Body of pancreas (tissue), 4 donors: Measurements from ENCODE around the gene OR10G7. TPM values are rescaled to one million over a fixed set of nuclear protein-coding genes. Genes with fewer than 3 reads are reported as not detected.

ENCODE experiments used
- ATAC-seq: fragments of 150-250 bp; one replicate; pipeline ENCODE4 v1.9.1; 2016
- DNase-seq, 4 donors: peaks; one replicate each; pipeline ENCODE4 v3.0.0-alpha.2; 2019
- H3K27ac ChIP-seq, 4 donors: fragments of 200-600 bp; sonication (generic); 1 replicate in 3 of 4; 2 replicates in 1 of 4; pipeline versions ENCODE4 v1.5.1 to v1.6.1; 2016 to 2019; ENCODE audit warnings: mild to moderate bottlenecking in 1 of 4, mixed read lengths in 1 of 4, moderate library complexity in 1 of 4
- H3K27me3 ChIP-seq, 2 donors: fragments of 200-600 bp; sonication (generic); one replicate each; pipeline ENCODE4 v1.6.0; 2016; ENCODE audit warnings: mild to moderate bottlenecking in 1 of 2
- H3K36me3 ChIP-seq, 2 donors: fragments of 200-600 bp; sonication (generic); replicated peaks in 1 of 2; 2 replicates each; pipeline ENCODE4 v1.5.1; 2016; ENCODE audit warnings: low read depth in 2 of 2; ENCODE audit not compliant: insufficient read depth in 1 of 2
- H3K4me1 ChIP-seq: fragments of 200-600 bp; sonication (generic); one replicate; pipeline ENCODE4 v1.6.0; 2016
- H3K4me3 ChIP-seq, 2 donors: fragments of 200-600 bp; sonication (generic); 1 replicate in 1 of 2; 2 replicates in 1 of 2; pipeline ENCODE4 v1.5.1; 2016 to 2019
- H3K9me3 ChIP-seq, 3 donors: fragments of 200-600 bp; sonication (generic); 1 replicate in 2 of 3; 2 replicates in 1 of 3; pipeline ENCODE4 v1.5.1; 2016
- POLR2A ChIP-seq, 3 donors: fragments of 450-650 bp; IDR thresholded peaks; one replicate each; pipeline ENCODE4 v1.6.1; 2016; ENCODE audit warnings: antibody characterized with exemption in 3 of 3, mild to moderate bottlenecking in 2 of 3
- whole genome bisulfite sequencing, 2 donors: methylation state at CpG; one replicate each; pipeline ENCODE4 v1.1.5; 2017; 5-methylcytosine and 5-hydroxymethylcytosine counted together
- intact Hi-C: fragments of 100-400 bp; cut with DNase I; formaldehyde crosslinking; loops from one replicate; pipeline ENCODE4 v1.15.1; 2023
- total RNA-seq, 2 donors: library from RNA; depleted of rRNA; stranded (reverse); fragments of >200 nt; gene quantifications; one replicate each; pipeline ENCODE4 v1.1.0, GENCODE V29; 2016
- TF ChIP-seq, protein P1 (sequence below), 7 experiments: fragments of 450-650 bp in 4 of 7; fragments of 200-600 bp in 3 of 7; sonication (generic) in 3 of 7; IDR thresholded peaks; one replicate each; pipeline ENCODE4 v1.5.1; 2016 to 2019; ENCODE audit warnings: antibody characterized with exemption in 7 of 7

The OR10G7 gene
- total RNA-seq, 2 donors from 2014 or later: not detected

DNA sequence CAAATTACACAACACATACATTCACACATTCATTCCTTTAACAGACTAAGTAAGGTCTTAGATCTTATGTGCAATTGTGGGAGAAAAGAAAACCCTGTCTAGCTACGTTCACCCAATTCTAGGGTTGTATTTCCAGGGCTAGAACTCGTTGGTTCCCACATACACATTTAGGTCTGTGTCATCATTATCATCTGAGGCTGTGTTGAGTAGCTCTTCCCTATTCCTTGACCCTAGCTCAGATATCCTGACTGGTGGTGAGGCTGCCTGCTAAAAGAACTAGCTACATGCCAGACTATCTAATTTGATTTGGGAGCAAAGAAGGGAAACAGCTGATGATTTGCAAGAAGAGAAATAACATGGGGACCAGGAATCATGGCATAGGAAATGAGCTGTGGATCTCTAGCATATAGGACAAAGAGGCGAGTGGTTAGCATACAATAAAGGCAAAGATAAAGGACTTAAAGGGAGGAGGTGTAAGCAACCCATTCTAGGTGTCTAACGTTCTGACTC, 27.5 kb upstream of the OR10G7 start:
- no peak overlapping the region for H3K4me3 ChIP-seq
- no peaks in the 10 kb centered on the region for H3K9me3 ChIP-seq
- intact Hi-C loops: loop anchor here (10.0 kb wide), 1 partner anchor 256 kb away; the partner anchor contains the start of gene OR8D2
- no peak for DNase-seq
- ATAC-seq: no peak
- H3K27ac ChIP-seq: no peak overlapping the region
- no peaks in the 10 kb centered on the region for H3K27me3 ChIP-seq
- WGBS, 2 donors: 54 to 55% methylated on average over 4 of the region's 4 CpGs
- TF ChIP-seq, protein P1, sequence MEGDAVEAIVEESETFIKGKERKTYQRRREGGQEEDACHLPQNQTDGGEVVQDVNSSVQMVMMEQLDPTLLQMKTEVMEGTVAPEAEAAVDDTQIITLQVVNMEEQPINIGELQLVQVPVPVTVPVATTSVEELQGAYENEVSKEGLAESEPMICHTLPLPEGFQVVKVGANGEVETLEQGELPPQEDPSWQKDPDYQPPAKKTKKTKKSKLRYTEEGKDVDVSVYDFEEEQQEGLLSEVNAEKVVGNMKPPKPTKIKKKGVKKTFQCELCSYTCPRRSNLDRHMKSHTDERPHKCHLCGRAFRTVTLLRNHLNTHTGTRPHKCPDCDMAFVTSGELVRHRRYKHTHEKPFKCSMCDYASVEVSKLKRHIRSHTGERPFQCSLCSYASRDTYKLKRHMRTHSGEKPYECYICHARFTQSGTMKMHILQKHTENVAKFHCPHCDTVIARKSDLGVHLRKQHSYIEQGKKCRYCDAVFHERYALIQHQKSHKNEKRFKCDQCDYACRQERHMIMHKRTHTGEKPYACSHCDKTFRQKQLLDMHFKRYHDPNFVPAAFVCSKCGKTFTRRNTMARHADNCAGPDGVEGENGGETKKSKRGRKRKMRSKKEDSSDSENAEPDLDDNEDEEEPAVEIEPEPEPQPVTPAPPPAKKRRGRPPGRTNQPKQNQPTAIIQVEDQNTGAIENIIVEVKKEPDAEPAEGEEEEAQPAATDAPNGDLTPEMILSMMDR (IDR thresholded peaks at IDR 0.05): no peak
- no peak for TF ChIP-seq POLR2A (IDR thresholded peaks at IDR 0.05)
- no peaks in the 10 kb centered on the region for H3K4me1 ChIP-seq
- no peaks in the 10 kb centered on the region for H3K36me3 ChIP-seq

DNA sequence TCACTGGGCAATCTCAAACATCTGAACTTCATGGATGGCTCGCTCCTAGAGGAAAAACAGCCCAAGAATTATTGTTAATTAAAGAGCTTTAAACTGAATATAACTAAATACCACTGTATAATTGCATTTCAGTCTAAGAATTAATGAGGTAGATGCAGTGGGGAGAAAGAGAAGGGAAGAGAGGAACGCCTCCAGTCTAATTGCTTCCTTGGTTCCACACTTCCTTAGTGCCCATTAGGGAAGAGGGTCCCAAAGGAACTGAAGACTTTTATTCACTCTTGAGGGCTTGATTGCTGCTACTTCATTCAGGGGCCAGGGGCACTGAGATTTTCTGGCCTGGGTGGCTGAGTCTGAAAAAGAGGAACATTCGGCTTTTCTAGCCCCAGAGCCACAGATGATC, 11.8 kb upstream of the OR10G7 start:
- no peak for ATAC-seq
- 88 to 91% methylated on average over 3 of the region's 3 CpGs for WGBS, 2 donors
- intact Hi-C loops: no loop called here
- TF ChIP-seq, protein P1 (IDR thresholded peaks at IDR 0.05): no peak
- no peak for TF ChIP-seq POLR2A (IDR thresholded peaks at IDR 0.05)
- Histone ChIP-seq H3K9me3 (no peaks in the 10 kb centered on the region), H3K4me3 (no peak overlapping the region), H3K27ac (no peak overlapping the region), H3K27me3 (no peaks in the 10 kb centered on the region), H3K36me3 (no peaks in the 10 kb centered on the region), H3K4me1 (no peaks in the 10 kb centered on the region)
- DNase-seq: no peak

- no peak for ATAC-seq
- no peaks in the 10 kb centered on the region for H3K27me3 ChIP-seq
- no peak overlapping the region for H3K4me3 ChIP-seq
- H3K27ac ChIP-seq: no peak overlapping the region
- H3K4me1 ChIP-seq: no peaks in the 10 kb centered on the region
- DNase-seq: no peak
- no peaks in the 10 kb centered on the region for H3K36me3 ChIP-seq
- H3K9me3 ChIP-seq: no peaks in the 10 kb centered on the region
- WGBS, 2 donors: 65 to 68% methylated on average over 1 of the region's 1 CpG
- no peak for TF ChIP-seq POLR2A (IDR thresholded peaks at IDR 0.05)
- TF ChIP-seq, protein P1 (IDR thresholded peaks at IDR 0.05): no peak
- intact Hi-C loops: no loop called here
Measured at GRCh38 chr11:124050748-124051147, 9.6 kb upstream of the OR10G7 start.

- Histone ChIP-seq H3K9me3 (no peaks in the 10 kb centered on the region), H3K4me1 (no peaks in the 10 kb centered on the region), H3K4me3 (no peak overlapping the region), H3K27ac (no peak overlapping the region), H3K36me3 (no peaks in the 10 kb centered on the region), H3K27me3 (no peaks in the 10 kb centered on the region)
- WGBS, 2 donors: 81 to 82% methylated on average over 4 of the region's 4 CpGs
- TF ChIP-seq, protein P1 (IDR thresholded peaks at IDR 0.05): no peak
- TF ChIP-seq POLR2A (IDR thresholded peaks at IDR 0.05): no peak
- intact Hi-C loops: no loop called here
- no peak for ATAC-seq
- no peak for DNase-seq
Measured at GRCh38 chr11:124043420-124043819, 2.3 kb upstream of the OR10G7 start.

- Histone ChIP-seq H3K9me3 (no peaks in the 10 kb centered on the region), H3K4me1 (no peaks in the 10 kb centered on the region), H3K27ac (no peak overlapping the region), H3K36me3 (no peaks in the 10 kb centered on the region), H3K27me3 (no peaks in the 10 kb centered on the region), H3K4me3 (no peak overlapping the region)
- DNase-seq (no peak), ATAC-seq (no peak)
- intact Hi-C loops: no loop called here
- WGBS, 2 donors: 79 to 92% methylated on average over 9 of the region's 9 CpGs
- TF ChIP-seq, protein P1 (IDR thresholded peaks at IDR 0.05): no peak
- no peak for TF ChIP-seq POLR2A (IDR thresholded peaks at IDR 0.05)
Measured at GRCh38 chr11:124039557-124039956, 1.6 kb downstream of the OR10G7 start.
